ENCODE data around the gene LRRC8E.
A peak's percentile ranks its signal among the peaks of the same experiment; 100 is the strongest.
"Not testable (repeated sequence)": the region's sequence is repeated elsewhere in the genome, so short reads cannot be mapped to it uniquely, and the experiment has no call there.

Gene LRRC8E

GRCh38 chr19:7920519-7921301, 32.4 kb downstream of the LRRC8E start:
- DNase-seq (ENCODE audit: low spot score), result peak; percentile 98

GRCh38 chr19:7921302-7921966, 33.1 kb downstream of the LRRC8E start:
- no peak for DNase-seq (ENCODE audit: low spot score)

GRCh38 chr19:7921967-7922835, 33.9 kb downstream of the LRRC8E start:
- DNase-seq (ENCODE audit: low spot score), result no peak

- no peak for DNase-seq (ENCODE audit: low spot score)
Observed at GRCh38 chr19:7922836-7923195, 34.5 kb downstream of the LRRC8E start.

- no peak for DNase-seq (ENCODE audit: low spot score)
Observed at GRCh38 chr19:7923295-7924191, 35.2 kb downstream of the LRRC8E start.

- no peak for DNase-seq (ENCODE audit: low spot score)
Observed at GRCh38 chr19:7924241-7924640, 35.9 kb downstream of the LRRC8E start.

GRCh38 chr19:7924651-7925170, 36.4 kb downstream of the LRRC8E start:
- DNase-seq (ENCODE audit: low spot score), result no peak

- DNase-seq (ENCODE audit: low spot score), result no peak
Observed at GRCh38 chr19:7925171-7925851, 37.0 kb downstream of the LRRC8E start.

- no peak for DNase-seq (ENCODE audit: low spot score)
Observed at GRCh38 chr19:7926021-7926726, 37.9 kb downstream of the LRRC8E start, which contains the start of gene CTXN1. Gene CTXN1, minus strand, starts transcription at chr19:7926135. Its CDS starts 597 bp downstream, at chr19:7925538.

- no peak for DNase-seq (ENCODE audit: low spot score)
Observed at GRCh38 chr19:7926727-7927604, 38.7 kb downstream of the LRRC8E start.

- DNase-seq (ENCODE audit: low spot score), result no peak
Observed at GRCh38 chr19:7927605-7928333, 39.5 kb downstream of the LRRC8E start.

- no peak for DNase-seq (ENCODE audit: low spot score)
Observed at GRCh38 chr19:7928334-7928706, 40.0 kb downstream of the LRRC8E start.

GRCh38 chr19:7928741-7929701, 40.7 kb downstream of the LRRC8E start:
- DNase-seq (ENCODE audit: low spot score), result no peak

- not testable (repeated sequence) for DNase-seq (ENCODE audit: low spot score)
Observed at GRCh38 chr19:7930030-7930429, 41.7 kb downstream of the LRRC8E start.

GRCh38 chr19:7930765-7931164, 42.5 kb downstream of the LRRC8E start:
- no peak for DNase-seq (ENCODE audit: low spot score)

- DNase-seq (ENCODE audit: low spot score), result no peak
Observed at GRCh38 chr19:7931221-7932061, 43.1 kb downstream of the LRRC8E start.

Measured in globus pallidus (tissue), 1 donor.